PC-9 (cell line): ENCODE results near the gene ZFAND3.

Experiments used
- CTCF ChIP-seq: fragments of 200-600 bp; sonication (generic); conservative IDR thresholded peaks from 2 replicates; pipeline ENCODE4 v1.6.1; 2017; ENCODE audit warnings: mixed run types, antibody characterized with exemption, mild to moderate bottlenecking, moderate library complexity
- EZH2 ChIP-seq: fragments of 200-600 bp; sonication (generic); IDR thresholded peaks from 2 replicates; pipeline ENCODE4 v1.8.0; 2017; ENCODE audit warnings: antibody characterized with exemption, low read depth

DNA sequence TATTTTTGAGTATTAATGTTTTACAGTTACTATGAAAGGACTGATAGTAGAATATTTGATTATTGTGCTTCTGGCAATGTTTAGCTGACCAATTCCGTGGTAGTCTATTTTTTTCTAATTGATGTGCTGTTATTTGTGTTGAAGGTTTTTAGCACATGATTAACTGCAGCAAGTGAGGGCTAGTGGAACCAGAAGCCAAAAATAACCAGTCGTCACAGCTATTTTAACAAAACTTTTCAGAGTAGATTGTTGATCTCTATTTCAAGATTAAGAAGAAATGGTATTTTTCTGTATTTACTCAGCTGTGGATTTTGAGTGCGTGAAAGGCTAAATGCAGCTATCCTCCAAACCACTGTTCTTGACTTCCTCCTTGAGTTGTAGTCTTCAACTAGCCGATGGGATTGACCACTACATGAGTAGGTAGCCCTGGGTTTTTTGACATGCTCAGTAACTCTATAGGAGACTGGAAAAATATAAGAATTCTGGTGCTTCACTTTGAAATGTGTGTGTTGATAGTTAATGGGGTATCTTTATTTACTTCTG, 258.0 kb downstream of the ZFAND3 start:
- no peak for TF ChIP-seq CTCF
- TF ChIP-seq EZH2: no peak
